ENCODE measurements around the gene SGCB. TPM values are rescaled to one million over a fixed set of nuclear protein-coding genes. Genes with fewer than 3 reads are reported as not detected.

SGCB gene
- total RNA-seq, 4 donors from 2014 or later, result 5.6 to 9.0 (median 6.8) TPM

DNA sequence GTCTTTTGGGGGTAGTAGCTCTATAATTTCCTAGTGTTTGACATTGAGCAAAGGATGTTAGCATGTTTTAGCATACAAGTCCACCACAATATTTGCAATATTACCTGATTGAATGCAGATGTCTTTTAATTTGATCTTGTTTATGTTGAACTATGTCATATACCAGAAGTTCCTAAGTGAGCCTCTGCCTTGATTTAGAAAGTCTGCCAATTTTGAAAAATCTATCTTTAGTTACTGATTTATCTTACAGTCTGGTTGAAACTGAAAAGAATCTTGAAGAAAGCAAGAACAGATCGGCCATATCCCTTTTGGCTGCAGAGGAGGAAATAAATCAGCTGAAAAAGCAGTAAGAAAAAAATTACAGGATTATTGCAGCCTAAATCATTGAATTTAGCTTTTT is 31.5 kb upstream of the SGCB start:
- TF ChIP-seq, protein P1, sequence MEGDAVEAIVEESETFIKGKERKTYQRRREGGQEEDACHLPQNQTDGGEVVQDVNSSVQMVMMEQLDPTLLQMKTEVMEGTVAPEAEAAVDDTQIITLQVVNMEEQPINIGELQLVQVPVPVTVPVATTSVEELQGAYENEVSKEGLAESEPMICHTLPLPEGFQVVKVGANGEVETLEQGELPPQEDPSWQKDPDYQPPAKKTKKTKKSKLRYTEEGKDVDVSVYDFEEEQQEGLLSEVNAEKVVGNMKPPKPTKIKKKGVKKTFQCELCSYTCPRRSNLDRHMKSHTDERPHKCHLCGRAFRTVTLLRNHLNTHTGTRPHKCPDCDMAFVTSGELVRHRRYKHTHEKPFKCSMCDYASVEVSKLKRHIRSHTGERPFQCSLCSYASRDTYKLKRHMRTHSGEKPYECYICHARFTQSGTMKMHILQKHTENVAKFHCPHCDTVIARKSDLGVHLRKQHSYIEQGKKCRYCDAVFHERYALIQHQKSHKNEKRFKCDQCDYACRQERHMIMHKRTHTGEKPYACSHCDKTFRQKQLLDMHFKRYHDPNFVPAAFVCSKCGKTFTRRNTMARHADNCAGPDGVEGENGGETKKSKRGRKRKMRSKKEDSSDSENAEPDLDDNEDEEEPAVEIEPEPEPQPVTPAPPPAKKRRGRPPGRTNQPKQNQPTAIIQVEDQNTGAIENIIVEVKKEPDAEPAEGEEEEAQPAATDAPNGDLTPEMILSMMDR (IDR thresholded peaks at IDR 0.05), result no peak
- no peak for TF ChIP-seq POLR2A (IDR thresholded peaks at IDR 0.05)
- WGBS, 2 donors, result 56 to 68% methylated on average over 1 of the region's 1 CpG
- H3K4me3 ChIP-seq (ENCODE audit: low read depth, poor library complexity, severe bottlenecking), result no peak overlapping the region
- no peak for DNase-seq (ENCODE audit: low spot score in 2 of 2)
- intact Hi-C loops (cut with DNase I; ENCODE audit: low total_unique reads), result no loop called here

DNA sequence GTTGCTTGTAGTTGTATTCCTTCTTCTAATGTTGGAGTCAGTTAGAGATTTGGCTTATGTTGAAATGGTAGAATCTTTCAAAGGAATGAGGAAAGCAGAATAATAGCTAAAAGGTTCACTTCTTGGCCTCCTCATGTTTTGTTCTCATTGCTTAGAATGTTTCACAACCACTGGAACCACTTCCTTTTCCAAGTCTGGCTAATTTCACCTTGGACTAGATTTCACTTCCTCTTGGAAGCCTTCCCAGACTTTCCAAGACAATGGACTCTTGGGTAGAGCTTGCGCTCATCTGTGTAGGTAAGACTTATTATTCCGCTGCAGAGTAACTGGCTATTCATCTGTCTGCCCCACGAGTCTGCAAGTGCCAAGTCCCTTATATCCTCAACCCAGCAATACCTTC is 21.3 kb upstream of the SGCB start:
- intact Hi-C loops (cut with DNase I; ENCODE audit: low total_unique reads), result no loop called here
- WGBS, 2 donors, result 38 to 45% methylated on average over 3 of the region's 3 CpGs
- no peak for TF ChIP-seq POLR2A (IDR thresholded peaks at IDR 0.05)
- TF ChIP-seq, protein P1 (IDR thresholded peaks at IDR 0.05), result no peak
- peak in 1 of 2 donors; percentile 19 for DNase-seq (ENCODE audit: low spot score in 2 of 2)
- H3K4me3 ChIP-seq (ENCODE audit: low read depth, poor library complexity, severe bottlenecking), result no peak overlapping the region

DNA sequence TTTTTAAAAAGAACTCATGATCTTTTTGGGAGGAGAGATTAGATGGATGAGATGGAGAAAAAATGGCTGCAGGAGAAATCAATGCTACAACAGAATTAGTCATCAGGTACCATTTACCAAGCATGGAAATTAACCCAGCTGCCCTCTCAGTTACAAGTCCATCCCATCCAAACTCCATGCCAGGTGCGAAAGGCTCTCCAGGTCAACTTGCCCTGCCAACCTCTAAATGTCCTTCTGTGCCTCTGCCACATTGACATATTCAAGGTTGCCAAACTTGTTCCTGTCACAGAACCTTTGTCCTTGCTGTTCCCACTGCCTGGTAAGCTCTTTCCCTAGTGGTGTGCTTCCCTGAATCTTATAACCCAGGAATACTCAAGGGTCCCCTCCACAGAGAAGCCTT is 20.2 kb upstream of the SGCB start:
- TF ChIP-seq POLR2A (IDR thresholded peaks at IDR 0.05), result no peak
- TF ChIP-seq, protein P1 (IDR thresholded peaks at IDR 0.05), result no peak
- no peak for DNase-seq (ENCODE audit: low spot score in 2 of 2)
- no peak overlapping the region for H3K4me3 ChIP-seq (ENCODE audit: low read depth, poor library complexity, severe bottlenecking)
- 82 to 89% methylated on average over 1 of the region's 1 CpG for WGBS, 2 donors
- intact Hi-C loops (cut with DNase I; ENCODE audit: low total_unique reads), result no loop called here

DNA sequence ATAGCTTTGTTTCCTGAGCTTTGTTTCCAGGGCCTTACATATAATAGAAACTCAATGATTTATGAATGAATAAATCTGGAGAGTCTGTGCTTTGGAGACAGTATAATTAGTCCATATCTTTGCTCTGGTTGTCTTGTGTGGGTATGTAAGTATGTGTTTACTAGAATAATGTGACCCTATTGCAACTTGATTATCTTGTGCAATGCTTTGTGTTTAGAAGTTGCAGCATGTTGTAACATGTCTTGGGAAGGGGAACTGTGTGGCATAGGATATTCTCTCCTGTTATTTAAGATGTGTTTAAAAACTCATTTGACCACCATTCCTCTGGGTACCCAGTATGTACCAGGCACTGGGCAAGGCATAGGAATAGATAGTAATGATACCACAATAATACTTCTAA is 19.1 kb upstream of the SGCB start:
- DNase-seq (ENCODE audit: low spot score in 2 of 2), result no peak
- TF ChIP-seq, protein P1 (IDR thresholded peaks at IDR 0.05), result no peak
- TF ChIP-seq POLR2A (IDR thresholded peaks at IDR 0.05), result no peak
- intact Hi-C loops (cut with DNase I; ENCODE audit: low total_unique reads), result no loop called here
- no peak overlapping the region for H3K4me3 ChIP-seq (ENCODE audit: low read depth, poor library complexity, severe bottlenecking)

DNA sequence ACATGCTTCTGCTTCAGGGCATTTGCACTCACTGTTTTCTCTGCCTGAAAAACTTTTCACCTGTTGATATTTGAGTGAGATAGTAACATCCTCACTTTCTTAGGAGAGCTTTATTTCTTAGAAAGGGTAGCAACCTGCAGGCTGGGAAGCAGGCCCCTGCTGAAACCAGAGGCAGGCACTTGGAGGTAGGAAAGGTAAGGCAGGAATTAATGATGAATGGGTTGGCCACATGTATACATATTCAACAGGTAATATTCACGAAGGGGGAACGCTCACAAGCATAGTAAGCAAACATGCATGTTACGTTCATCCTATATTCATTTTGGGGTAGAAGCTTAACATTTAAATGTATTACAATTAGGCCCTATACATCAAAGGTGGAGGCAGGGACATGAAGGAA is 16.2 kb upstream of the SGCB start:
- TF ChIP-seq, protein P1 (IDR thresholded peaks at IDR 0.05), result no peak
- TF ChIP-seq POLR2A (IDR thresholded peaks at IDR 0.05), result no peak
- H3K4me3 ChIP-seq (ENCODE audit: low read depth, poor library complexity, severe bottlenecking), result no peak overlapping the region
- WGBS, 2 donors, result 92 to 97% methylated on average over 3 of the region's 3 CpGs
- DNase-seq (ENCODE audit: low spot score in 2 of 2), result no peak
- intact Hi-C loops (cut with DNase I; ENCODE audit: low total_unique reads), result no loop called here

DNA sequence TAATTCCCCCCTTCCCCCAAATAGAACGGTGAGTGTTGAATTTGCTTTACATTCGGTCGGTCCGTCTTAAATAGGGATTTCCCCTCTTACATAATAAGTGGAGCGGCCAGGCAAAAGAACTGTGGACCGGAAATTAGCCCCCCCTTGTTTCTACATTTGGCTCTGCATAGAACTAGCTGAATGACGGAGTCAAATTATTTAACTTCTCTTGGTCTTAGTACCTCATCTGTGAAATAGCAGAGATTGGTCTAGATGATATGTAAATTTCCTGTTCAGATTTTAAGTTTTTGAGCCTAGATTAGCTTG is 14.3 kb upstream of the SGCB start:
- WGBS, 2 donors, result 15 to 32% methylated on average over 7 of the region's 7 CpGs
- TF ChIP-seq POLR2A (IDR thresholded peaks at IDR 0.05), result no peak
- TF ChIP-seq, protein P1 (IDR thresholded peaks at IDR 0.05), result no peak
- DNase-seq (ENCODE audit: low spot score in 2 of 2), result no peak
- intact Hi-C loops (cut with DNase I; ENCODE audit: low total_unique reads), result no loop called here
- no peak overlapping the region for H3K4me3 ChIP-seq (ENCODE audit: low read depth, poor library complexity, severe bottlenecking)
